GM20000 (cell line): Measurements from ENCODE around the gene EVA1C.
"Not testable (repeated sequence)": the region's sequence is repeated elsewhere in the genome, so short reads cannot be mapped to it uniquely, and the experiment has no call there.

Experiments
- DNase-seq: peaks from one replicate; pipeline ENCODE4 v3.0.0; 2012; ENCODE audit warnings: low spot score
- TF ChIP-seq, protein P1 (sequence below): IDR thresholded peaks from 2 replicates; pipeline ENCODE4 v1.5.1; 2012; ENCODE audit warnings: mild to moderate bottlenecking, control low read depth; ENCODE audit errors: extremely low read depth, missing control alignments

The EVA1C gene, protein sequence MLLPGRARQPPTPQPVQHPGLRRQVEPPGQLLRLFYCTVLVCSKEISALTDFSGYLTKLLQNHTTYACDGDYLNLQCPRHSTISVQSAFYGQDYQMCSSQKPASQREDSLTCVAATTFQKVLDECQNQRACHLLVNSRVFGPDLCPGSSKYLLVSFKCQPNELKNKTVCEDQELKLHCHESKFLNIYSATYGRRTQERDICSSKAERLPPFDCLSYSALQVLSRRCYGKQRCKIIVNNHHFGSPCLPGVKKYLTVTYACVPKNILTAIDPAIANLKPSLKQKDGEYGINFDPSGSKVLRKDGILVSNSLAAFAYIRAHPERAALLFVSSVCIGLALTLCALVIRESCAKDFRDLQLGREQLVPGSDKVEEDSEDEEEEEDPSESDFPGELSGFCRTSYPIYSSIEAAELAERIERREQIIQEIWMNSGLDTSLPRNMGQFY

DNA sequence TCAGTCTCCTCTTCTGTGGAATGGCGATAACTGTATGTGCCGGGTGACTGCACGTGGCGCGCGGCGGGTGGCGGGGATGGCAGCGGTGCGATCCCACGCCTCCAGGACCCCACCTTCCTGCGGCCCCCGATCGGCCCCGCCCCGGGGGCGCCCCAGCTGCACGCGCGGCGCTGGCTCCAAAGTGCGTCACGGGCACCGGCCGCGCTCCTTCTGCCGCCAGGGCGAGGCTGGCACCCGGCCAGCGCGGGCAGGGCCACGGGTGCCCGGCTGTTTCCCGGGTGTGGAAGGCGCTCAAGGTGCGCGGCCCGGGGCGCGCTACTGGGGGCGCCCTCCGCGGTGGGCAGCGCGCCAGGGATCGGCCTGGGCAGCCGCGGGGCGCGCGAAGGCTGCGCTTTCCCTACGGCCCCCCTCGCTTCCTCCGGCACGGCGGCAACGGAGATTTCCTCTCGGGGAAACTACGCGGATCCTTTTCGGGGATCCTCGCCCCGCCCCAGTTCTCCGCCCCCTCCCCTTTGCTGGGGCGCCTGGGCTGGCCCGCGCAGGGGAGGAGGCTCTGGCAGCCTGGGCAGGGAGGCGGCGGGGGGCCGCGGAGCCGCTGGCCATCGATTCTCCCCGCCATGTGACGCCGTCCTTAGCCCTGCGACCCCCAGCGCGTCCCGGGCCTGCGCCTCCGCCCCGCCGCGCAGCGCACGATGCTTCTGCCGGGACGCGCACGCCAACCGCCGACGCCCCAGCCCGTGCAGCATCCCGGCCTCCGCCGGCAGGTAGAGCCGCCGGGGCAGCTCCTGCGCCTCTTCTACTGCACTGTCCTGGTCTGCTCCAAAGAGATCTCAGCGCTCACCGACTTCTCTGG, at the start of gene EVA1C:
Gene EVA1C (plus strand): TSS at position 545 of the 853 bp plus-strand sequence. CDS start 148 bp downstream, at position 693.
- TF ChIP-seq, protein P1, sequence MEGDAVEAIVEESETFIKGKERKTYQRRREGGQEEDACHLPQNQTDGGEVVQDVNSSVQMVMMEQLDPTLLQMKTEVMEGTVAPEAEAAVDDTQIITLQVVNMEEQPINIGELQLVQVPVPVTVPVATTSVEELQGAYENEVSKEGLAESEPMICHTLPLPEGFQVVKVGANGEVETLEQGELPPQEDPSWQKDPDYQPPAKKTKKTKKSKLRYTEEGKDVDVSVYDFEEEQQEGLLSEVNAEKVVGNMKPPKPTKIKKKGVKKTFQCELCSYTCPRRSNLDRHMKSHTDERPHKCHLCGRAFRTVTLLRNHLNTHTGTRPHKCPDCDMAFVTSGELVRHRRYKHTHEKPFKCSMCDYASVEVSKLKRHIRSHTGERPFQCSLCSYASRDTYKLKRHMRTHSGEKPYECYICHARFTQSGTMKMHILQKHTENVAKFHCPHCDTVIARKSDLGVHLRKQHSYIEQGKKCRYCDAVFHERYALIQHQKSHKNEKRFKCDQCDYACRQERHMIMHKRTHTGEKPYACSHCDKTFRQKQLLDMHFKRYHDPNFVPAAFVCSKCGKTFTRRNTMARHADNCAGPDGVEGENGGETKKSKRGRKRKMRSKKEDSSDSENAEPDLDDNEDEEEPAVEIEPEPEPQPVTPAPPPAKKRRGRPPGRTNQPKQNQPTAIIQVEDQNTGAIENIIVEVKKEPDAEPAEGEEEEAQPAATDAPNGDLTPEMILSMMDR = no peak
- no peak for DNase-seq

DNA sequence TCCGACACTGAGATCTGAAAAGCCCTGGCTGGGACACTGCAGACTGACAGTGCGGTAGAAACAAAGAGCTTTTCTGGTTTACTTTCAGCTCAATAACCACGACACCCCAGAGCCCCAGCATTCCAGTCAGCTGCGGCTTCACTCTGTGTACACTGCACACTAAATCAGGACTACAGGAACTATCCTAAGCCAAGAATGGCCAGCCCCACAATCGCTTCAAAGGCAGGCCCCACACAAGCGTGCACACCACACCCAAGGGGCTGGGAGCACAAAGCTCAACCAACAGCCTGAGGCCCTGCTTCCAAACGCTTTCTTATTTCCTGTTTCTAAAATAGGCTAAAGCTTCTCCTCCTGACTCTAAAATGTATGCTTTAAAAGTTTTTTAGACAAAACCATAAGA, 48.1 kb upstream of the EVA1C start:
- no peak for DNase-seq
- TF ChIP-seq, protein P1 = no peak

DNA sequence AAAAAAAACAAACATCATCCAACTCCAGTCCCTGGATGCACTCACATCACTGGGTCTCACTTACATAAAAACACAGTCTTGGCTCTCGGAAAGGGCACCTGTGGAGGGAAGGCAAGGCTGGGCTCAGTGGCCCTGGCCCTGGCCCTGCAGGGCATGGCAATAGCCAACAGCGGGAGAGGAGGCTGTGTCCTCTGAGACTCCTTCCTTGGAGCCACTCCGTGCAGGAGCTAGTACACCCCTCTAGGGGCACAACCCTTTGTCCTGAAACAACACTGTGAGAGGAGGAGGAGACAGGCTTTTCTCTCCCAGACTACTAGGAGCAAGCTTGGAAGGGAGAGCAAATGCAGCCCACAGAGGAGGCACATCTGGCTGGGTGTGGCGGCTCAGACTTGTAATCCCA, 47.7 kb upstream of the EVA1C start:
- TF ChIP-seq, protein P1 = no peak
- no peak for DNase-seq

DNA sequence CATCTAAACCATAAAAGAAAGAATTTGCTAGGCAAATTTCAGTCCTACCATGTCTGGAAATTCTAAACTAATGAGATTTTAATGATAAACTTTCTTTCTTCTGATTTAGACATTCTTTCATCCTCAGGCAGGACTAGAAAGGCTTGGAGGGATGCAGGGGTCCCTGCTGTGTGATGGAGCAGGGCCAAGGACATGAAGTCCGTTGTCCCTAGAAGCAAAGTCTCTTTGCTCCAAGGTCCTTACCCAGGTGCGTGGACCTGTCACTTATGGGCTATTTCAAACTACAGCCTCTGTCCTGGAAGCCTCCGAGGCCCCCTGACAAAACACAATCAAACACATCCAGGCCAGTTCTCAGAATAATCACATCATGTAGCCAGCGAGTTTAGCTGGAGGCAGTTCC, 46.3 kb upstream of the EVA1C start:
- TF ChIP-seq, protein P1 = no peak
- no peak for DNase-seq

DNA sequence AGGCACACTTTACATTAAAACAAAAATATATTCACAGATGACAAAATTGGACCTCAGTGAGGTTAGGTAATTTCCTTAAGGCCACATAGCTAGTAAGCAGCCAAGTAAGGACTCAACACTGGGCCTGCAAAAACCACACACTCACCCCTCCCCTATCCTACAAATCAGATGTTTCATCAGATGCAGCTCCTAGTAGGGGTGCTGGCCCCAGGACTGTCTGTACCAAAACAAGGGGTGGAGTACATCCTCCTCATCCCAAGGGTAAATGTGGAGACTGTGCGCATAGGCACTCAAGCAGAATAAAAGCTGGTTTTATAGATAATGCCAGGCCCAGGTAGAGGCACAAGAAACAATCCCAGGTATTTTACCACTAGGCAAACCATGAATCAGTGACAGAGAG, 45.3 kb upstream of the EVA1C start:
- DNase-seq = no peak

DNA sequence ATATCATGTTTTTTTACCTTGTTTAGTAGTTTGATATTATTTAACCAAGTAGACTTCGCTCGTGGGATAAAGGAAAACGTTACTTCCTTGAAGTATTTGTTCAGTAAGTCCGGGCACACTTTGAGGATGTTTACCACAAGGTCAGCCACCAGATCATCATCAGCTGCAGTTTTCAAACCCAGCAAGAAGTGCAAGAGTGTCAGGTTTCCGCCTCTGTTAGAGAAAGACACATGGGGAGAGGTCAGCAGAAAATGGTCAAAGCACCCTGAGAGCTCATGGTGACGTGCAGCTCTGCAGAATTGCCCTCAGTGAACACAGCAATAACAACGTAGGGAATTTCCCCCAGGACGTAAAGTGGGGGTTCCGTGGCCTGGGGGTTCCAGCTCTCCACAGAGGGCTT, 44.1 kb upstream of the EVA1C start:
- no peak for DNase-seq
- TF ChIP-seq, protein P1 = no peak

More for the DNA sequence above, 45.3 kb upstream of the EVA1C start:
- TF ChIP-seq, protein P1 = no peak

DNA sequence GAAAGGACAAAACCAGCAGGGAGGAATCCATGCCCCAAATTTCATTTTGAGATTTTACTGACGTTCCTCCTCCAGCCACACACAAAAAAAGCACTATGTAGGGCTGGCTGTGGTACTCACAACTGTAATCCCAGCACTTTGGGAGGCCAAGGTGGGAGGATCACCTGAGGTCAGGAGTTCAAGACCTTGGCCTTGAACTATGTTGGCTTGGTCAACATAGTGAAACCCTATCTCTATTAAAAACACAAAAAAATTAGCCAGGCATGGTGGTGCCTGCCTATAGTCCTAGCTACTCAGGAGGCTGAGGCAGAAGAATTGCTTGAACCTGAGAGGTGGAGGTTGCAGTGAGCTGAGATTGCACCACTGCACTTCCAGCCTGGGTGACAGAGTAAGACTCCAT, 43.5 kb upstream of the EVA1C start:
- DNase-seq = not testable (repeated sequence)
